K562 (cell line): Measurements from ENCODE around the gene THSD8. TPM values are rescaled to one million over a fixed set of nuclear protein-coding genes. Genes with fewer than 3 reads are reported as not detected.

Source experiments
- CREB1 ChIP-seq, 2 experiments: sonication (generic) in 1 of 2; formaldehyde crosslinking in 1 of 2; IDR thresholded peaks; 2 replicates each; pipeline versions ENCODE4 v1.6.1 to v1.8.0; 2012 to 2022; ENCODE audit warnings: inconsistent platforms in 1 of 2, mild to moderate bottlenecking in 1 of 2, missing genetic modification reagents in 1 of 2, moderate library complexity in 1 of 2
- FOXO4 ChIP-seq: fragments of 450-650 bp; formaldehyde crosslinking; IDR thresholded peaks from 2 replicates; pipeline ENCODE4 v1.4.0; 2020; ENCODE audit warnings: mild to moderate bottlenecking, moderate library complexity
- HNRNPLL ChIP-seq: fragments of 200-400 bp; formaldehyde crosslinking; IDR thresholded peaks from 2 replicates; pipeline ENCODE4 v1.6.1; 2017; ENCODE audit warnings: low read length, low read depth, mild to moderate bottlenecking; ENCODE audit not compliant: poor library complexity, severe bottlenecking
- IRF2 ChIP-seq: sonication (generic); formaldehyde crosslinking; IDR thresholded peaks from 2 replicates; pipeline ENCODE4 v1.8.1; 2022; ENCODE audit warnings: mild to moderate bottlenecking, missing genetic modification reagents
- SIN3A ChIP-seq, 2 experiments: fragments of 150-350 bp in 1 of 2; IDR thresholded peaks; 2 replicates each; pipeline ENCODE4 v1.6.1; 2011 to 2016; ENCODE audit warnings: borderline replicate concordance in 2 of 2, low read depth in 2 of 2, low read length in 2 of 2, mild to moderate bottlenecking in 2 of 2, moderate library complexity in 2 of 2; ENCODE audit not compliant: control insufficient read depth in 1 of 2
- SMAD3 ChIP-seq: fragments of 450-650 bp; formaldehyde crosslinking; conservative IDR thresholded peaks from 2 replicates; pipeline ENCODE4 v1.4.0; 2020; ENCODE audit warnings: mild to moderate bottlenecking
- THAP12 ChIP-seq: fragments of 250-450 bp; sonication (Bioruptor Pico); IDR thresholded peaks from 2 replicates; pipeline ENCODE4 v1.9.0; 2021; ENCODE audit warnings: mild to moderate bottlenecking, inconsistent platforms
- U2AF1 ChIP-seq: fragments of 200-400 bp; formaldehyde crosslinking; optimal IDR thresholded peaks from 2 replicates; pipeline ENCODE3; 2017; ENCODE audit warnings: mild to moderate bottlenecking, low read depth, low read length, moderate library complexity
- ZFP36 ChIP-seq: fragments of 150-350 bp; IDR thresholded peaks from 2 replicates; pipeline ENCODE4 v1.6.1; 2018; ENCODE audit warnings: low read length, low read depth; ENCODE audit not compliant: partially characterized antibody
- ZNF124 ChIP-seq: sonication (generic); formaldehyde crosslinking; IDR thresholded peaks from 2 replicates; pipeline ENCODE4 v1.8.1; 2022; ENCODE audit warnings: missing genetic modification reagents
- ZNF609 ChIP-seq: sonication (generic); formaldehyde crosslinking; IDR thresholded peaks from 2 replicates; pipeline ENCODE4 v1.8.1; 2023; ENCODE audit warnings: missing genetic modification reagents, mild to moderate bottlenecking, borderline replicate concordance
- polyA plus RNA-seq, 8 experiments: library from polyadenylated mRNA; depleted of rRNA in 4 of 8; stranded (reverse) in 5 of 8; unstranded in 3 of 8; fragments of >200 nt; fragmentation: Nextera tagmentation in 2 of 8; fragmentation: Illumina TruSeq in 1 of 8; extraction: Ambion mirVana in 2 of 8; extraction: Trizol in 1 of 8; gene quantifications; 2 replicates each; pipeline versions ENCODE4 v1.2.1 to v1.2.3, GENCODE V29; 2011 to 2014; ENCODE audit warnings: inconsistent platforms in 1 of 8, missing spikeins in 1 of 8
- total RNA-seq, 7 experiments: library from RNA; depleted of rRNA in 6 of 7; stranded (reverse); fragments of >200 nt in 6 of 7; fragmentation: Illumina TruSeq in 2 of 7; extraction: Trizol in 2 of 7; gene quantifications; 2 replicates each; pipeline versions ENCODE4 v1.2.1 to v1.2.3, GENCODE V29; 2011 to 2021; ENCODE audit warnings: low replicate concordance in 1 of 7
- TF ChIP-seq, protein P1 (sequence below): fragments of 250-450 bp; sonication (Bioruptor Pico); IDR thresholded peaks from 2 replicates; pipeline ENCODE4 v1.9.0; 2021; ENCODE audit warnings: mild to moderate bottlenecking

THSD8 gene
- total and polyA plus RNA-seq, 9 of the 15 experiments (the other 6 are each of a cell fraction or from before 2014, with no cell fraction given): 8.4 to 42.4 (median 19.9) TPM; not detected in 2

DNA sequence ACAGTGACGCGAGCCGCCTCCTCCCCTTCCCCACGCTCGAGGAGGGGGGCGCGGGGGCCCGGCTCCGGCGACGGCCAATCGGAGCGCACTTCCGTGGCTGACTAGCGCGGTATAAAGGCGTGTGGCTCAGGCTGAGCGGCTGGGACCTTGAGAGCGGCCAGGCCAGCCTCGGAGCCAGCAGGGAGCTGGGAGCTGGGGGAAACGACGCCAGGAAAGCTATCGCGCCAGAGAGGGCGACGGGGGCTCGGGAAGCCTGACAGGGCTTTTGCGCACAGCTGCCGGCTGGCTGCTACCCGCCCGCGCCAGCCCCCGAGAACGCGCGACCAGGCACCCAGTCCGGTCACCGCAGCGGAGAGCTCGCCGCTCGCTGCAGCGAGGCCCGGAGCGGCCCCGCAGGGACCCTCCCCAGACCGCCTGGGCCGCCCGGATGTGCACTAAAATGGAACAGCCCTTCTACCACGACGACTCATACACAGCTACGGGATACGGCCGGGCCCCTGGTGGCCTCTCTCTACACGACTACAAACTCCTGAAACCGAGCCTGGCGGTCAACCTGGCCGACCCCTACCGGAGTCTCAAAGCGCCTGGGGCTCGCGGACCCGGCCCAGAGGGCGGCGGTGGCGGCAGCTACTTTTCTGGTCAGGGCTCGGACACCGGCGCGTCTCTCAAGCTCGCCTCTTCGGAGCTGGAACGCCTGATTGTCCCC is 10.4 kb upstream of the THSD8 start, which contains the start of gene JUNB (continued):
- TF ChIP-seq ZNF609 (CRISPR knock-in tag) (peak; percentile 91; the same call in 1 of the 2 replicates), FOXO4 (CRISPR knock-in tag) (peak; percentile 32; the same call in 1 of the 2 replicates), SIN3A (IDR thresholded peaks at IDR 0.05; ENCODE audit: borderline replicate concordance in 2 of 2, control insufficient read depth in 1 of 2, low read depth in 2 of 2, low read length in 2 of 2) (peak; percentile 92 to 94; a peak in 2 of 4 replicates), U2AF1 (peak; percentile 96), IRF2 (CRISPR knock-in tag) (no peak), ZFP36 (peak; percentile 44), CREB1 (IDR thresholded peaks at IDR 0.05) (peak; percentile 77), CREB1 (CRISPR knock-in tag; IDR thresholded peaks at IDR 0.05) (peak; percentile 88), HNRNPLL (peak; percentile 77), THAP12 (CRISPR knock-in tag) (peak; percentile 97), ZNF124 (no peak), SMAD3 (CRISPR knock-in tag) (peak; percentile 77; the same call in 1 of the 2 replicates)
- TF ChIP-seq, protein P1, sequence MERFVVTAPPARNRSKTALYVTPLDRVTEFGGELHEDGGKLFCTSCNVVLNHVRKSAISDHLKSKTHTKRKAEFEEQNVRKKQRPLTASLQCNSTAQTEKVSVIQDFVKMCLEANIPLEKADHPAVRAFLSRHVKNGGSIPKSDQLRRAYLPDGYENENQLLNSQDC (CRISPR knock-in tag): peak; percentile 86
